Sigmoid colon (tissue), 4 donors: ENCODE data around the gene CDK15.

ENCODE experiments used
- CTCF ChIP-seq, 4 experiments: fragments of 450-650 bp in 3 of 4; fragments of 200-600 bp in 1 of 4; IDR thresholded peaks; one replicate each; pipeline ENCODE4 v1.5.1; 2016 to 2019; ENCODE audit warnings: antibody characterized with exemption in 4 of 4, mild to moderate bottlenecking in 3 of 4, moderate library complexity in 2 of 4
- EP300 ChIP-seq, 4 donors: sonication (generic); formaldehyde crosslinking; IDR thresholded peaks; one replicate each; pipeline ENCODE4 v1.6.1; 2017; ENCODE audit warnings: antibody characterized with exemption in 4 of 4
- POLR2A ChIP-seq, 2 donors: fragments of 450-650 bp; IDR thresholded peaks; one replicate each; pipeline ENCODE4 v1.6.1; 2016; ENCODE audit warnings: antibody characterized with exemption in 2 of 2, mild to moderate bottlenecking in 2 of 2, moderate library complexity in 2 of 2

DNA sequence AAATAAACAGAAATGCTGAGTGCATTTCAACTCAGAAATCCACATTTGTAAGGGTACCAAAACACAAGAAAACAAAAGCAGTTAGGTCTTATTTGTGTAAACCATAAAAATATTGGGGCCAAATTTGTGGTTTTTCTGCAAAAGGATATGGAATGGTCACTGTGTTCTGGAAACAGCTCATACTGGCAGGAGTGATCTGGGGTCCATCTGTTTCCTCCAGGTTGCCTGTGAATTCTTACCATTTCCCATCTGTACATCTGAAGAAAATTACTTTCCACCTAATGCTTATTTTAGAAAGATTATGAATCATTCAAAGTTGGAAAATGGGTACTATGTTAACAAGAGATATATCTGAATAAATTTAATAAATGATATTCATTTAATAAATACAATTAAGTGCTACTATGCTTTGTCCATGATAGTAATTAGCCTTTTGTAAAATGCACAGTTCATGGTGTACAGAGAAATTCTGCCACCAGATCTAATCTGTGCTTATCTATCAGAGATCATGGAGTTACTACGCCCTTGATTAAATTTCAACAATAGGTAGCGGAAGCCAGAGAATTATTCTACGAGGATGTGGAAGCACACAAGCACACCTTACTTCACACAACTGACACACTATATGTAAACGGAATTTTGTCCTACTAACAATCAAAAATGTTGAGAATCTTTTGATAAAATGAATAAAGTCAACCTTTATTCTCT, 36.5 kb upstream of the CDK15 start:
- TF ChIP-seq CTCF (IDR thresholded peaks at IDR 0.05) (no peak), POLR2A (IDR thresholded peaks at IDR 0.05) (no peak), EP300 (IDR thresholded peaks at IDR 0.05) (no peak)
